Measurements from ENCODE around the gene RDH5. TPM values are rescaled to one million over a fixed set of nuclear protein-coding genes. Genes with fewer than 3 reads are reported as not detected.

Gene RDH5
- total RNA-seq, 1 experiment from 2014 or later = 6.7 TPM

DNA sequence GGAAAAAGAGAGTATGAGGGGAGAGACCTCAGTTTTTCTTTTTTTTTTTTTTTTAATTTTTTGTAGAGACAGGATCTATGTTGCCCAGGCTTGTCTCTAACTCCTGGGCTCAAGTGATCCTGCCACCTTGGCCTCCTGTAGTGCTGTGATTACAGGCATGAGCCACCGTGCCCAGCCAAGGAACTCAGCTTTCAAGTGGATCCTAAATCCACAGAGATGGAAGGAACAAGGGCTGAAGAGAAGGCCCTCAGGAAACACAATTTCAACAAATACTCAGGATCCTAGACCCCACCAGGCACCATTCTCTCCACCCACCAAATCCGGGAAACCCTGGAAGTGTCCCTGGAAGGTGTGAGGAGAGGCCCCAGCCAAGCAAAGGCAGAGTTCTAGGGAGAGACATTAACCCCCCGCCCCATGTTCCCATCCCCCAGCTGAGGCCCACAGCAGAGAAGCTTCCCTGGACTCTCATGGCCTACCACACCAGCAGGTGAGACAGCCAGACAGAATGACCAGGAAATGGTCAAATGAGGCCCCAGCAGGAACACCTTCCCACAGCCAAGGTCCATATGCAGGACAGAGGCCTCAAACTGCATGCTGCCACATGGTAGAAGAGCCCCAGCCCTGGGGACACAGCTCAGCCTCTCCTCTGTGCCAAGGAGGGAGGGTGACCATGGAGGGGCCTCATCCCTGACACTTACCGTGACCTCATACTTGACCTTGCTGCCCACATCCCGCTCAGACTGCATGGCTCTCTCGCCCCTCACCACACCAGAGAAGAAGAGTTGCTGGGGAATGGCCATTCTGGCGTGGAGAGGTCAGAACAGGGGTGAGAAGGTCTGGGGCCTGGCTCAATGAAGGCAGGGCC is 26.6 kb upstream of the RDH5 start:
- no peak for TF ChIP-seq EZH2 (IDR thresholded peaks at IDR 0.05; ENCODE audit: borderline replicate concordance, low read depth, low read length, poor library complexity, severe bottlenecking)
- BruUV-seq (replicated peaks) = no TSS peak
- ChIA-PET CTCF (no interaction called here), POLR2A (ENCODE audit: low non-redundant PET) (no interaction called here)
- Histone ChIP-seq H3K27ac (ENCODE audit: low read depth, low read length, poor library complexity, severe bottlenecking) (no peak overlapping the region), H3K9me3 (ENCODE audit: low read depth, low read length, poor library complexity, severe bottlenecking) (no peaks in the 10 kb centered on the region), H3K36me3 (ENCODE audit: insufficient read depth, low read length, poor library complexity, severe bottlenecking) (no peaks in the 10 kb centered on the region), H3K27me3 (replicated peaks; ENCODE audit: insufficient read depth, low read depth, low read length, poor library complexity) (no peaks in the 10 kb centered on the region), H3K4me3 (ENCODE audit: low read depth, low read length, poor library complexity, severe bottlenecking) (no peak overlapping the region), H3K4me1 (ENCODE audit: insufficient read depth, low read length, poor library complexity, severe bottlenecking) (no peaks in the 10 kb centered on the region)
- intact Hi-C loops (cut with micrococcal nuclease; ENCODE audit: unreplicated experiment) = no loop called here
- DNase-seq (ENCODE audit: low spot score) = no peak

DNA sequence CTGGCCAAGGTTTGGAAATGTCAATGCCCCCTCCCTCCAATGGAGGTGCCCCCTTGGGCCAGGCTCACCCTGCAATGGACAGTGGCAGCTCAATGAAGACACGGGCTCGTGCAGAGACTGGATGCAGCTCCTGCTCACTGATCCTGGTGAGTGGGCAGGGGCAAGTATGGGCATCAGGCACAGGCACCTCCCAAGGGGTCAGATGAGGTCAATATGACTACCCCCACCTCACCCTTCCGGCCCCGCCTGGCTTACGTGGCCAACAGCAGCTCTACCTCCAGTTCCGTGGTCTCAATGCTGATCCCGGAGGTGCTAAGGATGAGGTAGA is 26.0 kb upstream of the RDH5 start:
- intact Hi-C loops (cut with micrococcal nuclease; ENCODE audit: unreplicated experiment) = no loop called here
- H3K4me1 ChIP-seq (ENCODE audit: insufficient read depth, low read length, poor library complexity, severe bottlenecking) = no peaks in the 10 kb centered on the region
- H3K9me3 ChIP-seq (ENCODE audit: low read depth, low read length, poor library complexity, severe bottlenecking) = no peaks in the 10 kb centered on the region
- POLR2A ChIA-PET (ENCODE audit: low non-redundant PET) = no interaction called here
- no TSS peak for BruUV-seq (replicated peaks)
- no peak for DNase-seq (ENCODE audit: low spot score)
- CTCF ChIA-PET = no interaction called here
- H3K36me3 ChIP-seq (ENCODE audit: insufficient read depth, low read length, poor library complexity, severe bottlenecking) = no peaks in the 10 kb centered on the region
- TF ChIP-seq EZH2 (IDR thresholded peaks at IDR 0.05; ENCODE audit: borderline replicate concordance, low read depth, low read length, poor library complexity, severe bottlenecking) = no peak
- TF ChIP-seq, protein P1, sequence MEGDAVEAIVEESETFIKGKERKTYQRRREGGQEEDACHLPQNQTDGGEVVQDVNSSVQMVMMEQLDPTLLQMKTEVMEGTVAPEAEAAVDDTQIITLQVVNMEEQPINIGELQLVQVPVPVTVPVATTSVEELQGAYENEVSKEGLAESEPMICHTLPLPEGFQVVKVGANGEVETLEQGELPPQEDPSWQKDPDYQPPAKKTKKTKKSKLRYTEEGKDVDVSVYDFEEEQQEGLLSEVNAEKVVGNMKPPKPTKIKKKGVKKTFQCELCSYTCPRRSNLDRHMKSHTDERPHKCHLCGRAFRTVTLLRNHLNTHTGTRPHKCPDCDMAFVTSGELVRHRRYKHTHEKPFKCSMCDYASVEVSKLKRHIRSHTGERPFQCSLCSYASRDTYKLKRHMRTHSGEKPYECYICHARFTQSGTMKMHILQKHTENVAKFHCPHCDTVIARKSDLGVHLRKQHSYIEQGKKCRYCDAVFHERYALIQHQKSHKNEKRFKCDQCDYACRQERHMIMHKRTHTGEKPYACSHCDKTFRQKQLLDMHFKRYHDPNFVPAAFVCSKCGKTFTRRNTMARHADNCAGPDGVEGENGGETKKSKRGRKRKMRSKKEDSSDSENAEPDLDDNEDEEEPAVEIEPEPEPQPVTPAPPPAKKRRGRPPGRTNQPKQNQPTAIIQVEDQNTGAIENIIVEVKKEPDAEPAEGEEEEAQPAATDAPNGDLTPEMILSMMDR (conservative IDR thresholded peaks at IDR 0.05; ENCODE audit: low read depth, low read length) = no peak
- H3K27me3 ChIP-seq (replicated peaks; ENCODE audit: insufficient read depth, low read depth, low read length, poor library complexity) = no peaks in the 10 kb centered on the region
- no peak overlapping the region for H3K4me3 ChIP-seq (ENCODE audit: low read depth, low read length, poor library complexity, severe bottlenecking)
- no peak overlapping the region for H3K27ac ChIP-seq (ENCODE audit: low read depth, low read length, poor library complexity, severe bottlenecking)

DNA sequence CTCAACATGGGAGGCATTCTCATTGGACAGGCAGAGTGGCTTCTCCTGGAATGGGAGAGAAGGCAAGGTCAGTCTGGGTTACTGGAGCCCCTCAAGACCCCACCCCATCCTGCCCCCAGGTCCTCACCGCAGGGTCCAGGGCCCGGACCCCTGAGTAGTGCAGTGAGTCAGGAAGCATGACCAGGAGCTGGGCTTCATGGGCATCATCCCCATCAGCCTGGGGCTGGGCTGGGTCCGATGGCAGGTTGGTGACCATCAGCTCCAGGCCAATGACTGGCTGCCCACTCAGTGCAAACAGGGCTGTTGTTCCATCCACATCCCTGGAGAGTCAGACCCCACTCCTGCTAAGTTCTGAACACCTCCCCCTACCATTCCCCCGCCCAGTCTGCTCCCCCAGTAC is 25.5 kb upstream of the RDH5 start:
- intact Hi-C loops (cut with micrococcal nuclease; ENCODE audit: unreplicated experiment) = no loop called here
- ChIA-PET CTCF (no interaction called here), POLR2A (ENCODE audit: low non-redundant PET) (no interaction called here)
- no peak overlapping the region for H3K4me3 ChIP-seq (ENCODE audit: low read depth, low read length, poor library complexity, severe bottlenecking)
- H3K27ac ChIP-seq (ENCODE audit: low read depth, low read length, poor library complexity, severe bottlenecking) = no peak overlapping the region
- no peaks in the 10 kb centered on the region for H3K9me3 ChIP-seq (ENCODE audit: low read depth, low read length, poor library complexity, severe bottlenecking)
- H3K27me3 ChIP-seq (replicated peaks; ENCODE audit: insufficient read depth, low read depth, low read length, poor library complexity) = no peaks in the 10 kb centered on the region
- no peaks in the 10 kb centered on the region for H3K36me3 ChIP-seq (ENCODE audit: insufficient read depth, low read length, poor library complexity, severe bottlenecking)
- BruUV-seq (replicated peaks) = no TSS peak
- no peaks in the 10 kb centered on the region for H3K4me1 ChIP-seq (ENCODE audit: insufficient read depth, low read length, poor library complexity, severe bottlenecking)
- TF ChIP-seq, protein P1 (conservative IDR thresholded peaks at IDR 0.05; ENCODE audit: low read depth, low read length) = no peak
- TF ChIP-seq EZH2 (IDR thresholded peaks at IDR 0.05; ENCODE audit: borderline replicate concordance, low read depth, low read length, poor library complexity, severe bottlenecking) = no peak
- no peak for DNase-seq (ENCODE audit: low spot score)

- Histone ChIP-seq H3K9me3 (ENCODE audit: low read depth, low read length, poor library complexity, severe bottlenecking) (no peaks in the 10 kb centered on the region), H3K27me3 (replicated peaks; ENCODE audit: insufficient read depth, low read depth, low read length, poor library complexity) (no peaks in the 10 kb centered on the region), H3K36me3 (ENCODE audit: insufficient read depth, low read length, poor library complexity, severe bottlenecking) (no peaks in the 10 kb centered on the region), H3K4me3 (ENCODE audit: low read depth, low read length, poor library complexity, severe bottlenecking) (no peak overlapping the region), H3K27ac (ENCODE audit: low read depth, low read length, poor library complexity, severe bottlenecking) (no peak overlapping the region), H3K4me1 (ENCODE audit: insufficient read depth, low read length, poor library complexity, severe bottlenecking) (no peaks in the 10 kb centered on the region)
- TF ChIP-seq, protein P1 (conservative IDR thresholded peaks at IDR 0.05; ENCODE audit: low read depth, low read length) = no peak
- TF ChIP-seq EZH2 (IDR thresholded peaks at IDR 0.05; ENCODE audit: borderline replicate concordance, low read depth, low read length, poor library complexity, severe bottlenecking) = no peak
- intact Hi-C loops (cut with micrococcal nuclease; ENCODE audit: unreplicated experiment) = no loop called here
- no peak for DNase-seq (ENCODE audit: low spot score)
- ChIA-PET CTCF (no interaction called here), POLR2A (ENCODE audit: low non-redundant PET) (no interaction called here)
- BruUV-seq (replicated peaks) = no TSS peak
Measured at GRCh38 chr12:55695349-55695748, 24.8 kb upstream of the RDH5 start.

All from A673 (cell line).